ENCODE results near the gene NPPB.

NPPB gene

GRCh38 chr1:11858613-11858967 lies at the start of gene NPPB:
NPPB (minus strand) TSS chr1:11858945; CDS start chr1:11858833, 112 bp downstream.
- Histone ChIP-seq H3K4me1 (ENCODE audit: low read depth, poor library complexity, severe bottlenecking) (no peaks in the 10 kb centered on the region), H3K4me2 (no peak within 1 kb of the TSS), H3K36me3 (ENCODE audit: insufficient read depth) (no peaks in the 10 kb centered on the region), H2AFZ (ENCODE audit: low read depth) (no peak within 1 kb of the TSS), H3K79me2 (ENCODE audit: insufficient read depth, low read depth) (no peaks in the 10 kb centered on the region), H3K9ac (no peak within 1 kb of the TSS), H3K27ac (no peak within 1 kb of the TSS), H3K27me3 (ENCODE audit: insufficient read depth, low read depth) (peaks cover 89% of the 10 kb centered on the region), H3K4me3 (IDR thresholded peaks at IDR 0.05; ENCODE audit: insufficient read depth, low read depth, low read length) (no peak within 1 kb of the TSS), H4K20me1 (ENCODE audit: insufficient read depth) (no peaks in the 10 kb centered on the region)
- TF ChIP-seq CTCF (conservative IDR thresholded peaks at IDR 0.05; ENCODE audit: low read depth, low read length) = no peak

GRCh38 chr1:11908095-11908675 lies 49.4 kb upstream of the NPPB start:
- Histone ChIP-seq H3K9ac (peak overlapping the region; percentile 97), H3K4me2 (peak overlapping the region; percentile 90), H3K27ac (peak overlapping the region; percentile 99), H3K4me1 (ENCODE audit: low read depth, poor library complexity, severe bottlenecking) (peaks cover 11% of the 10 kb centered on the region), H4K20me1 (ENCODE audit: insufficient read depth) (no peaks in the 10 kb centered on the region), H2AFZ (ENCODE audit: low read depth) (no peak overlapping the region), H3K27me3 (ENCODE audit: insufficient read depth, low read depth) (no peaks in the 10 kb centered on the region), H3K4me3 (IDR thresholded peaks at IDR 0.05; ENCODE audit: insufficient read depth, low read depth, low read length) (no peak overlapping the region), H3K36me3 (ENCODE audit: insufficient read depth) (no peaks in the 10 kb centered on the region), H3K79me2 (ENCODE audit: insufficient read depth, low read depth) (no peaks in the 10 kb centered on the region)
- TF ChIP-seq CTCF (conservative IDR thresholded peaks at IDR 0.05; ENCODE audit: low read depth, low read length) = no peak

GRCh38 chr1:11907275-11908094 lies 48.7 kb upstream of the NPPB start:
- H3K4me3 ChIP-seq (IDR thresholded peaks at IDR 0.05; ENCODE audit: insufficient read depth, low read depth, low read length) = no peak overlapping the region

GRCh38 chr1:11906870-11907269 lies 48.1 kb upstream of the NPPB start:
- H3K79me2 ChIP-seq (ENCODE audit: insufficient read depth, low read depth) = no peaks in the 10 kb centered on the region
- H3K9ac ChIP-seq = no peak overlapping the region
- no peak overlapping the region for H2AFZ ChIP-seq (ENCODE audit: low read depth)
- H3K27me3 ChIP-seq (ENCODE audit: insufficient read depth, low read depth) = peaks cover 4% of the 10 kb centered on the region; the same call in 1 of the 2 replicates
- TF ChIP-seq CTCF (conservative IDR thresholded peaks at IDR 0.05; ENCODE audit: low read depth, low read length) = no peak
- peaks cover 11% of the 10 kb centered on the region for H3K4me1 ChIP-seq (ENCODE audit: low read depth, poor library complexity, severe bottlenecking)
- H3K36me3 ChIP-seq (ENCODE audit: insufficient read depth) = no peaks in the 10 kb centered on the region
- H3K4me3 ChIP-seq (IDR thresholded peaks at IDR 0.05; ENCODE audit: insufficient read depth, low read depth, low read length) = no peak overlapping the region
- no peak overlapping the region for H3K4me2 ChIP-seq
- no peak overlapping the region for H3K27ac ChIP-seq
- H4K20me1 ChIP-seq (ENCODE audit: insufficient read depth) = no peaks in the 10 kb centered on the region

More at GRCh38 chr1:11907275-11908094, 48.7 kb upstream of the NPPB start:
- H2AFZ ChIP-seq (ENCODE audit: low read depth) = no peak overlapping the region
- no peaks in the 10 kb centered on the region for H3K36me3 ChIP-seq (ENCODE audit: insufficient read depth)
- peak overlapping the region; percentile 41; the same call in 1 of the 2 replicates for H3K4me2 ChIP-seq
- peaks cover 11% of the 10 kb centered on the region for H3K4me1 ChIP-seq (ENCODE audit: low read depth, poor library complexity, severe bottlenecking)
- no peaks in the 10 kb centered on the region for H3K79me2 ChIP-seq (ENCODE audit: insufficient read depth, low read depth)
- peak; percentile 84 for TF ChIP-seq CTCF (conservative IDR thresholded peaks at IDR 0.05; ENCODE audit: low read depth, low read length)
- no peaks in the 10 kb centered on the region for H4K20me1 ChIP-seq (ENCODE audit: insufficient read depth)
- H3K9ac ChIP-seq = peak overlapping the region; percentile 97
- no peaks in the 10 kb centered on the region for H3K27me3 ChIP-seq (ENCODE audit: insufficient read depth, low read depth)
- peak overlapping the region; percentile 99 for H3K27ac ChIP-seq

Data from KMS-11 (cell line).